Hepatocyte (in vitro differentiated cells): ENCODE measurements around the gene KCNJ16.

Source experiments
- EZH2 ChIP-seq: fragments of 200-600 bp; sonication (generic); IDR thresholded peaks from 2 replicates; pipeline ENCODE4 v1.6.1; 2016; ENCODE audit warnings: antibody characterized with exemption, mild to moderate bottlenecking, borderline replicate concordance
- EZH2phosphoT487 ChIP-seq: fragments of 200-600 bp; sonication (generic); IDR thresholded peaks from one replicate; pipeline ENCODE4 v1.6.1; 2018; ENCODE audit warnings: antibody characterized with exemption, mild to moderate bottlenecking, low read depth, moderate library complexity; ENCODE audit not compliant: unreplicated experiment, severe bottlenecking
- TF ChIP-seq, protein P1 (sequence below): fragments of 200-600 bp; sonication (generic); IDR thresholded peaks from 2 replicates; pipeline ENCODE4 v1.5.1; 2016; ENCODE audit warnings: antibody characterized with exemption, mild to moderate bottlenecking; ENCODE audit not compliant: poor library complexity

DNA sequence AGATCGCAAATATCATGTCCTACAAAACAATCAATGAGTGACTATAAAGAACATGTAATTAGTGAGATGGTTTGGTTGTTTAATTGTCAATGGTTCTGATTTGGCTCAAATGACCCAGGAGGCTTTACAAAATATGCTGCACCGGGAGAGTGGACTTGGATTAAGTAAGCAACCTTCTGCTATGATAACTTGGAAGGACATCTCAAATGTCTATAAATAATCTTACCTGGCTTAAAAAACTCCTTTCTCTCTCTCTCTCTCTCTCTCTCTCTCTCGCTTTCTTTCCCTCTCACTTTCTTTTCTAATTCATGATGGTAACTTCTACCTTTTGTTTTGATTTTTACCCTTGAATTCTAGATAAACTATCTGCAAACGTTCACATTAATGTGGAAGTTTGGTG is 108.5 kb downstream of the KCNJ16 start:
- TF ChIP-seq, protein P1, sequence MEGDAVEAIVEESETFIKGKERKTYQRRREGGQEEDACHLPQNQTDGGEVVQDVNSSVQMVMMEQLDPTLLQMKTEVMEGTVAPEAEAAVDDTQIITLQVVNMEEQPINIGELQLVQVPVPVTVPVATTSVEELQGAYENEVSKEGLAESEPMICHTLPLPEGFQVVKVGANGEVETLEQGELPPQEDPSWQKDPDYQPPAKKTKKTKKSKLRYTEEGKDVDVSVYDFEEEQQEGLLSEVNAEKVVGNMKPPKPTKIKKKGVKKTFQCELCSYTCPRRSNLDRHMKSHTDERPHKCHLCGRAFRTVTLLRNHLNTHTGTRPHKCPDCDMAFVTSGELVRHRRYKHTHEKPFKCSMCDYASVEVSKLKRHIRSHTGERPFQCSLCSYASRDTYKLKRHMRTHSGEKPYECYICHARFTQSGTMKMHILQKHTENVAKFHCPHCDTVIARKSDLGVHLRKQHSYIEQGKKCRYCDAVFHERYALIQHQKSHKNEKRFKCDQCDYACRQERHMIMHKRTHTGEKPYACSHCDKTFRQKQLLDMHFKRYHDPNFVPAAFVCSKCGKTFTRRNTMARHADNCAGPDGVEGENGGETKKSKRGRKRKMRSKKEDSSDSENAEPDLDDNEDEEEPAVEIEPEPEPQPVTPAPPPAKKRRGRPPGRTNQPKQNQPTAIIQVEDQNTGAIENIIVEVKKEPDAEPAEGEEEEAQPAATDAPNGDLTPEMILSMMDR: no peak
- no peak for TF ChIP-seq EZH2phosphoT487
- no peak for TF ChIP-seq EZH2
